ENCODE results near the gene CCM2L.

The CCM2L gene

DNA sequence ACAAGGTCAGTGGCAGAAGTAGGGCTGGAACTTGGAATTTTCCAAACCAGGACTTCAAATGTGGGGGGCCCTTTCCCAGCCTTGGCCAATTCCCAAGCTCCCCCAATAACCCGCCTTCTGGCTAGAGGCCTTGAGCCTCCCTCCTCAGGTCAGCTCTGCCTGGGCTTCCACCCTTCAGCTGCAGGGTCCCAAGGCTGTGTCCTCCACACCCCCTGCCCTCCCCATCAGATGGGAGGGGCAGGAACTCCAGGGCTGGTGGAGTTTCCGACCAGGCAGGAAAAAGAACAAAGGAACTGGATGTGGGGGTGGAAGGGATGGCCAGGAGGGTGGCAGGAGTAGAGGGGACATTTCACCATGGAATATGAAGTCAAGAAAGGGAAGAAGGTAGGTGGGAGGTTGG, at the start of gene CCM2L:
CCM2L (plus strand) TSS at position 338 of the 400 bp plus-strand sequence; CDS start at position 355, 17 bp downstream.
- no peak for DNase-seq

DNA sequence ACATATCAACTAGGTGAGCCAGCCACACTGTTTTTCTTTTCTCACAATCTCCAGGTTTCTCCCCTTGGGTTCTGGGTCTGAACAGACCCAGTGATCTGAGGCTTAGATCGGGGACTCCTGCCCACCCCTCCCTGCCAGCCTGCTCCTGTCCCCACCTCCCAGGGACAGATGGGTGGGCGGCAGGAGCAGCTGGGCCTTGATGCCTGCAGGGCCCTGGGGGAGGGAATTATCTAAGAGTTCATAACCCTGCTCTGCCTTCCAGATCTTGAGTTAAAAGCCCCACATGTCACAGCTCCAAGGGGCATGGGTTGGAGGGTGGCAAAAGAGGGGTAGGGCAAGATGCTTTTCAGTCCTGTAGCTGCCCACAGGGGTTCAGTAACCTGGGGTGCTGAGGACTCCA, 47.5 kb upstream of the CCM2L start:
- DNase-seq: peak in 2 of 3 experiments; percentile 47 to 64

DNA sequence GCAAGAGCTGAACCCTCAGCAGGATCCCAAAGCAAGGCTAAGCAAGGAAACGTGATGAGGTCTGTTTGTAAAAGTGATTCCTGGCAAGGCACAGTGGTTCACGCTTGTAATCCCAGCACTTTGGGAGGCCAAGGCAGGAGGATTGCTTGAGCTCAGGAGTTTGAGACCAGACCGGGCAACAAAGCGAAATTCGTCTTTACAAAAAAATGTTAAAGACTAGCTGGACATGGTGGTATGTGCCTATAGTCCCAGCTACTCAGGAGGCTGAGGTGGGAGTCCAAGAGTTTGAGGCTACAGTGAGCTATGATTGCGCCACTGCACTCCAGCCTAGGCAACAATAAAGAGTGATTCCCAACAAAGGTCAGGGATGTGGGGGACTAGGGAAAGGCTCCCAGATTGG, 46.3 kb upstream of the CCM2L start:
- DNase-seq: no peak

DNA sequence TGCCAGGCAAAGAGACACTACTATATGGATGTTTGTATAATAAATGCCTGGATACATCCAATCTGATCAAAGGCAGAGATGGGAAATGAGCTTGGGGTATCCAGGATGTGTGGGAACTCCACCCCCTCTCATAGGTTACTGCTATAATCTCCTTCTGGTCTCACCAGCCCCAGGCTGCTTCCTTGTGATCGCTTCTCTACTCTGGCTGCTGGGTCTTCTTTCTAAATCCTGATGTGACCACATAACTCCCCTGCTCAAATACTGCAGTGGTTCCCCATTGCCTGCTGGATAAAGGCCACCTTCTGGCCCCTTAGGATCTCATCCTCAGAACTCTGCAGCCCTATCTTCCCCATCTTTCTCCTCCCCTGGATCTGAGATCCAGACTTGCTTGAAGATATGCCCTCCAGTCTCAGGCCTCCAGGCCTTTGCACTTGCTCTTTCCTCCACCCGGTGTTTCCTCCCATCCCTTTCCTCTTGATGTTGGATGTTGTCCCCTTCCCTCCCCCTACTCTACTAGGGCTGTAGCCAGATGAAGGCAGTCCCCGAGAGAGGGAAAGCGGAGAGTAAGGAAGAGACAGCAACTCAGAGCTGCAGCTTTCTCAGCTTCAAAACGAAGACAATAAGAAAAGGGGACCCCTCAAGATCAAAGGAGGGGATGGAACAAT, 43.1 kb upstream of the CCM2L start:
- peak in 2 of 3 experiments; percentile 68 to 73 for DNase-seq

DNA sequence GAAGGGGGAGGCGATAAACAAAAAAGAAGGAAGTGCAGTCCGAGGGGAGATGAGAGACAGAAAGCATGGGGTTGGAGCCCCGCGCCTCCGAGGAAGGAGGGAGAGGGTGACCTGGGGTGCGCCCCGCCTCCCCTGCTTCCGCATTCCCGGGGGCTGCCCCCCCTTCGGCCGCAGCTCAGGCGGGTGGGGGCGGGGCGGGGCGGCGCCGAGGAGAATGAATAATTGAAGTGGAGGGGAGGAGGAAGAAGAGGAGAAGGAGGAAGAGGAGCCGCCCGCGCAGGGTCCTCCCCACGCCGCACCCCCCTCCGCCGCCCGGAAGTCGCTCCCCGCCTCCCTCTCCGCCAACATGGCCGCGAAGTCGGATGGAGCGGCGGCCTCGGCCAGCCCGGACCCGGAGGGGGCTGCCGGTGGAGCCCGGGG, 42.4 kb upstream of the CCM2L start, which contains the start of gene XKR7:
XKR7 (plus strand) TSS at position 322 of the 420 bp plus-strand sequence; CDS start at position 347, 25 bp downstream.
- DNase-seq: peak; percentile 58 to 87 (median 78)

DNA sequence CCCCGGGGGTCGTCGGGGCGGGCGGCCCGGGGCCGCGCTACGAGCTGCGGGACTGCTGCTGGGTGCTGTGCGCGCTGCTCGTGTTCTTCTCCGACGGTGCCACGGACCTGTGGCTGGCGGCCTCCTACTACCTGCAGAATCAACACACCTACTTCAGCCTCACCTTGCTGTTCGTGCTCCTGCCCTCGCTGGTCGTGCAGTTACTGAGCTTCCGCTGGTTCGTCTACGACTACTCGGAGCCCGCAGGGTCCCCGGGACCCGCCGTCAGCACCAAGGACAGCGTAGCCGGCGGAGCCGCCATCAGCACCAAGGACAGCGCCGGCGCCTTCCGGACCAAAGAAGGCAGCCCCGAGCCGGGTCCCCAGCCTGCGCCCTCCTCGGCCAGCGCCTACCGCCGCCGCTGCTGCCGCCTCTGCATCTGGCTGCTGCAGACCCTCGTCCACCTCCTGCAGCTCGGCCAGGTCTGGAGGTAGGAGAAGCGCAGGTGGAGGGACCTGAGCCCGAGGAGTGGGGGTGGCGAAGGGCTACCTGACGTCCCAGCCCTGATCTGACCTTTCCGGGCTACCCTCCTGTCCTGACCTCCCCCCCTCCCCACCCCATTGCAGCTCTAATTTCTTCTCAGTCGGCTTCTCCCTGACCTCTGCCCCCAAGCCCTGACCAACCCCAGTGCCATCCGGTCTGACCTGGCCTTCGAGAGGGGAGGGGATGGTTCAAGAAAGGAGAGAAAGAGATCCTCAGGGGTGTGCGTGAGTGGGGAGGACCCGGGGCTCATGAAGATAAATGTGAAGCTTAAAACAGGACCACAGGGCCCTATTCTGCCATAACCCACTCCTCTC, 41.7 kb upstream of the CCM2L start:
- DNase-seq: peak; percentile 13 to 69 (median 61)

DNA sequence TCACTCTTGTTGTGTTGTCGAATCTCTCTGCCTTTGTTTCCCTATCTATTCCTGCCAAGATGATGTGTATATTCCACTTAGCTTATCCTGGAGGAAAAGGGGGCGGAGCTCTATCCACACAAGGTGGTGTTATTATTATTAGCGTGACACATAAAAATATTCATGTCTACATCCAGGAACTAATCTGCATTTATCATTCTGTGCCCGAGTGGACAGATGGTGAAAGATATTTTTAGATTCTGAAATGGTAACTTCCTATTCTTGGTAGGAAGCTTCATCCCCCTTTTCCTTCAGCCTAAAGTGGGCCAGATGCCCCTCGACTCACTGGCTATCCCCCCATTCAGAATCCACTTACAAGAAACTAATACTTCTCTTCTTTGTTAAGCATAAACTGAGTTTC, 40.2 kb upstream of the CCM2L start:
- DNase-seq: no peak

DNA sequence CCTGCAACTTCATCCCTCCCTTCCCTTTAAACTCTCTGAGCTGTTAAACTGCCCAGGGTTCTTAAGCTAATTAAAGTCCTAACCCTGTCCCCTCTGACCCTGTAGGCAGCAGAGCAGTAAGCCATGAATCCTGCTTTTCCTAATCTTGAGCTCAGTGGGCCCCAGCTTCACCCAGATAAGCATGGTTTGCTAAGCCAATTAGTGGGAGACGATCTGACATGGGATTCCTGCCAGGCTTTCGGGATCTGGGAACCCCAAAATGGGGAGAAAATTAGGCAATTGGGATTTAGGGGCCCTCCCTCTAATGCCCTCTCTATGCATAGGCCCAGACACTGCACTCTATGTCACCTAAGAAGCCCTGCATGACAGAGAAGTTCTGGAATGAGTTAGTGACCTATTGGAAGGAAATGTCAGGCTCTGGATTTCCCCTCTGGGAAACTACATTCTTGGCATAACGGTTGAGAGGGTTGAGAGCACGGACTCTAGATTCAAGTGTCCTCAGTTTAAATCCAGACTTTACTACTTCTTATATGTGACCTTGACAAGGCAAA, 37.7 kb upstream of the CCM2L start:
- DNase-seq: no peak

DNA sequence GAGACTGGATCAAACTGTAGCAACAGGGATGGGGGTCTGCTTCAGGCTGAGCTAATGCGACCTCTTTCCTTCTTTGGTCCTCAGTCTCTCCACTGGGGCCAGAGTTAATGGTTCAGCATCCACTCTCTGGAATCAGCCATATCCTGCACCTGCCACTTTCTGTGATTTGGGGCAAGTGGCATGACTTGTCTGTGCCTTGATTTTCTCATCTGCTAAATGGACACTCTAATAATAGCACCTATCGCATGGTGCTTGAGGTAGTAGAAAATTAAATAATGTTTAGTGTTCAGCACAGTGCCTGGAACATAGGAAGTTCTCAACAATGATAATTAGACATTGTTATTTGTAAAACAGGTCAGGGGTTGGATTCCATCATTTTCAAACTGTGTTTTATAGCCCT, 35.9 kb upstream of the CCM2L start:
- no peak for DNase-seq

DNA sequence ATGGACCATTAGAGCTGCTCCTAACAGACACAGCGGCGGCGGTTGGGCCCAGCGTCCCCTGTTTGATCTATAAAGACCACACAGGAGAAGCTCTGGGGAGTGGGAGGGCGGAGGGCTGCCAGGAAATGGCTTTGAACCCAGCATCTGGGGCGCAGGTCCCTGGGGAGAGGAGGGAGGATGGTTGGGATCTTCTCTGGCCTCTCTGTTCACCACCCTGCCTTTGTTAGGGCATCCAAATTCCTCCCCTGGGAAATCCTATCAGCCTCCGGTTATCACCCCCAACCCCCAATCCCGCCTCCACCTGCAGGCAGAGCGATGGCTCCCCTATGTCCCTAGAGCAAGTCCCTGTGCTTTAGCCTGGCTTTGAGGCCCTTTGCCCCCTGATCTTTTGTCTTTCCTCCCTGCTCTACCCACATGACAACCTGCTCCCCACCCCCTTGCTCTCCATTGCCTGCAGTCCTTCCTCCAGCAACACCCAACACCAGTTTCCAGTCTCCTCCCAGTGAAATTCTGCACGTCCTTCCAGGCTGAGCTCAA, 35.2 kb upstream of the CCM2L start:
- DNase-seq: no peak

DNA sequence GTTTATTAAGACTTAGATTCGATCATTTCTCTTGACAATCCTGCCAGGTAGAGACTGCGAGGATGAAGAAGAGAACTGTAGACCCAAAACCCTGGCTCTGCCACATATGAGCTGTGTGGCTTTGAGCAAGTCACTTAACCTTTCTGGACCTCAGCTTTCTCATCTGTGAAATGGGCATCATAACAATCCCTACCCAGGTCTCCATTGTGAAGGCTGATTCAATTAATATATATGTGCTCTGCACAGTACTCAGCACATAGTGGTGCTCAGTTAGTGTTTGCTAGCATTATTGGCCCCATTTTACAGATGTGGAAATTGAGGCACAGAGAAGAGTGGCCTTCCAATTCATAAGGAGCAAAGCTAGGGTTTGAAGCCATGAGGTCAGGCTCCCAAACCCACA, 34.4 kb upstream of the CCM2L start:
- DNase-seq: no peak

DNA sequence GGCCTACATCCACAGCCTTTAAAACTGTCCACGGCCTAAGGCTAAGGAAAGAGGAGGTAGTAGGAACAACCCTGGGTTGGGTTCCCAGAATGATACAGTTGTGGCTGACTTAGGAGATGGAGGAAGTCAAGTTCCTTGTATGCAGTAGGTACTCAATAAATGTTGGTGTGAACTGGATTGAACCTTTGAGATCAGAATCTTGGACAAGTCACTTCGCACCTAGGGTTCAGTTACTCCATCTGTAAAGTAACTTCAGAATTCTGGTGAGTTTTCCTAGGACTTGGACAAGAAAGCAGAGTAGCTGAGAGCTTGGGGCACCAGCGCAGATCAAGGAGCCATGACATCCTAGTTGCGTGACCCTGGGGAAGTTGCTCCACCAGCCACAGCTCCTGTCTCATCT, 33.2 kb upstream of the CCM2L start:
- no peak for DNase-seq

DNA sequence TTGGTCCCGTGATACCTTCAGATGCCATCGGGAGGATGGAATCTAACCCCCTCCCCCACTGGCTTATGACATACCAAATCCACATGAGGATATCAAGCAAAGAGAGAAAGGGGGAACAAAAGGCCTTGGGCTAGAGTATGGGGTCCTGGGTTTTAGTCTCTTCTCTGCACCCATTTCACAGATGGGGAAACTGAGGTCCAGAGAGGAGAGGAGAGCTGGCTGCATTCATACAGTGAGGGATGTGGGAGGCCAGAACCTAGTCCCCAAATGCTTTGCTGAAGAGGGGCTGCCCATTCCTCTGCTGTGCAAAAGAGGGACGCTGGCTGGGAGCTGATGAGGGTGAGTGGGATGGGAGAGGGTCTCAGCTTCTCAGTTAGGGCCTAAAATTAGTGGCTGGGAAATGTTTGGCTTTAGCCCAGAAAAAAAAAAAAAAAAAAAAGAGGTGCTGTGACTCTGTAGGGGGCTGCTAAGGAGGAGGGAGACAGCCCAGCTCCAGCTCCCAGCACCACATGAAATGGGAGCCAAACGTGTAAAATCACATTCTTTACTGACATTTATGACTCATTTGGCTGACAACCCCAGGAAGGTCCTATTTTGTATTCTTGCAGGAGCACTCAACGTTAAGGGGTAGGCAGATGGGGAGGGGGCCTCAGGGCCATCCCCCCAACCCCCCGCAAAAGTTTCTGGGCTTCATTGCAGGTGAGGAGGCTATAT, 30.4 kb upstream of the CCM2L start:
- DNase-seq: no peak

DNA sequence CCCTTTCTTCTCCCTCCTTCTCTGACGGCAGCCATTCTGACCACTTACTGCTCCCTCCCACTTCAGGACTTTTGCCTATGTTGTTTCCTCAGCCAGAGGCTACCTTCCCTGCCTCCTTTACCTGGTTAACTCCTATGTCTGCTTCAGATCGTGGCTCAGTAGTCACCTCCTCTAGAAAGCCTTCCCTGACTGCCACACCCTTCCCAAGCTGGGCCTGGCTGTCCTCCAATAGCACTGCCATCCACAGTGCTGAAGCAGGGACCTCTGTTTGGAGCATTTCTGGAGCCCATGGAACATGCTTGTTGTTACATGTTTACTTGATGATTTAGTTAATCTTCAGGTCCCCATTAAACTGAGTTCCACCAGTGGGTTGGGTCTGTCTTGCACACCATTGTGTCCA, 28.5 kb upstream of the CCM2L start:
- DNase-seq: no peak

DNA sequence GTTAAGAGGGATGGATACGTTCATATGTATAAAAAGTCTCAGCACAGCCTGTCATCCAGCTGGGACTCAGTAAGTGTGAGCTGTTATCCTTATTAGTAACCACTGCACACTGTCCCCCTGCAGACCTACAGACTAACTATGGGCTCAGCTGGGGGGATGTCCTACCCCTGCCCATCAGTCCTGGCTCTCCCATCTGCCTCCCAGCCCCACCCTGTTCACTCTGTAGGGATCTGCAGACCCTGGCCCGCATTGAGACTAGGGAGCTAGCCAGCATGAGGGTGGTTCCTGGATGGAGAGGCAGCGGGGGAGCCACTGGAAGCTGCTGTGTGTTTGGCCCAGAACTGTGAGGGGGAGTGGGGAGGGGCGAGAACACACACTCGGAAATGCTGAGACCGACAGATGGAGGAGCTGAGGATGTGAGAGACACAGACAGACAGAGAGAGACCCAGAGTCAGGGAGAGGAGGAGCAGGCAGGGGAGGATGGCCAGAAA, 25.2 kb upstream of the CCM2L start:
- no peak for DNase-seq

DNA sequence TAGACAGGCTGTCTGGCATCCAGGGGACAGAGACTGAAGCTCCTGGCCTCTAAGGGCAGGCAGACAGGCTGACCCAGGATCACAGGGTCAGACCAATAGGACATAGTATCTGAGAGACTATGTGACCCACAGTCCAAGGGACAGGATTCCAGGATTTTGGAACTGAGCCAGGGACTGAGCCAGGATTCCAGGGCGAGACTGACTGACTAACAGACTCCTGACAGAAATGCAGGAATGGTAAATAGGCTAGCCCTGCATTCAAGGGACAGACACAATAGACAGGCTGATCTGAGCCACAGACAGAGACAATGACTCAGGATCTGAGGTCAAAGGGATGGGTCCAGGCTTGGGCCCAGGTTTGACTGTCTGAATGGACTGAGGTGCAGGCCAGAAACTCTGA, 22.5 kb upstream of the CCM2L start:
- no peak for DNase-seq

DNA sequence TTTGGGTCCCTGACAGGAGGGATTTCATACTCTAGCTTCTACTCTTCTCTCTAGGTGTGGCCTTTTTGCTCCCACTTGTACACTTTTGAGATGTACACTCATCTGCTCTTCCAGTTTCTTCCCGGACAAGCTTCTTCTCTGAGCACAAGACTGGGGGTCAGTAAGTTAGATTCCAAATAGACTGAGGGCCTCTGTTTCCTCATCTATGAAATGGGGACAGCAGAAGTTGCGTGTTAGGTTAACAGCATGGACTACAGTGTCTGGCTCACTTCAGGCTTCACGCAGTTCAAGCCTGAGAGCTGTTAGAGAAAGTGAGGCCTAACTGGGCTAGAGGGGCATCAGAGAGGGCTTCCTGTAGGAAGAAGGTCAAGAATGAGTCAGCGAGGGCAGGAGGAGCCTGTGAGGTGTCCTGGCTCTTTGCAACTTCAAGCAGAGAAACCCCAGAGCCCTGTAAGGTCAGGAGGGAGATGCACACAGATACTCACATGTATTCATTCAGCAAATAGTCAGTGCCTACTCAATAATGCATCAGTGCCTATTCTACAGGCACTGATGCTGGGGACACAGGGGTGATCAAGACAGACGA, 21.7 kb upstream of the CCM2L start:
- no peak for DNase-seq

DNA sequence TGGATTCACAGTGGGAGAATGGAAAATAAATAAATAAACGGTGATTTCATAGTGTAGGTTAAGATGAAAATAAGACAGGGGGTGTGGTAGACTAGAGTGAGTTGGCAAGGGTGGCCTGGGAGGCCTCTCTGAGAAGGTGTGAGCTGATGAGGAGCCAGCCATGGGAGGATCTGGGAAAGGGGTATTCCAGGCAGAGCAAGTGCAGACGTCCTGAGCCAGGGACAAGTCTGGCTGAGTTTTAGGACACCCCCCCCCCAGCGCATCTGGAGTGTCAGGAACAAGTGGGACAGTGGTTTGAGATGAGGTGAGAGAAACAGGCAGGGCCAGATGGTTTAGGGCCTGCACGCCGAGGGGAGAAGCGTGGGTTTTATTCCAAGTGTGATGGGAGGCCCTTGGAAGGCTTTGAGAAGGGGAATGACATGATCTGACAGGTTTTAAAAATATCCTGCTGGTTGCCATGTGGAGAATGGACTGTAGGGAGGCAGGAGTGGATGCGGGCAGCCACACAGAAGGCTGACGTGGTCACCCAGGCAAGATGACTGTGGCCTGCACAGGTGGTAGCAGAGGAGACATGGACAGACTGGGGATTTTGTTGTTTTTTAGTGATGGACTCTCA, 21.1 kb upstream of the CCM2L start:
- no peak for DNase-seq

DNA sequence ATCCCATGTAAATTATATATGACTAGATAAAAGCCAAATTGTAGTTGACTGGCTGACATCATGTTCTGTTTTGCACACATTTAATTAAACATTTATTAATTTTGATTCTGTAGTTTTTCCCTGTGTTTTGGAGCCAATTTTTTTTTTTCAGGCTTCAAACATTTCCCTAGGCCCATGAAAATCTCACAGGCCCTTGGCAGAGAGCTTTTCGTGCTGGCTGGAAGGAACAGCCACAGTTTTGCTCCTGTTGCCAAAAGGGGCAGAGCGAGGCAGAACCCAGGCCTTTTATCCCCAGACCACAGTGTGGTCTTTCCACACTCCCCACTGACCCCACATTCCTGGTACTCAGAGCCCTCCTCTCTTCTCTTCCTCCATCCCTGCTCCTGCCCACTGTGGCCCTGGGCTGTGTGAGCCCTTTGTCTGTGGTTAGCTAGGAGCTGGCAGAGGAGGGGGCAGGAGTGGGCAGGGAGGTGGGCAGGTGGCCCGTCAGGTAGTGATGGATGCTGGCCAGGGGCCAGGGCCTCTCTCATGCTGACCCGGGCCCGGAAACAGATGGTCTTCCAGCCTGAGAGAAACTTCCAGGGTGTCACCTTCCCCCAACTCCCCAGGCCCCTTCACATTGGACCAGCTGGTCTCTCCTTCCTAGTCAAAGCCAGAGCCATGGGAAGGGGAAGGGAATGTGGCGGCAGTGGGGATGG, 19.4 kb upstream of the CCM2L start:
- DNase-seq: peak in 1 of 3 experiments; percentile 28

DNA sequence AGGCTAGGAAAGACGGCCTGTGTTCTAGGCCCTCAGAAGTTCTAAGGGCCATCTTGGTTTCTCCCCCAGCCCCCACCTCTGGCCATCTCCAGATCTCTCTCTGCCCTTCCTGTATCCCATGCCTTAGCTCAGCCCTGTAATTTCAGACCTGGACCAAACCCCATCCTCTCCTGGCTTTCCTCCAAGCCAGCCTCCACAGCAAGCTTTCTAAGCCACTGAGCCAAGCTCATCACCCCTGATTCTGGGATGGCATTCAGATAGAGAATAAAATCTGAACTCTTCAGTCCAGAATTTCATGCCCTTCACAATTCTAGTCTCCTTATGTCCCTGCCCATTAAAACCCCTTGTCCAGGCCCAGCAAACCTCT, 18.9 kb upstream of the CCM2L start:
- DNase-seq: no peak

DNA sequence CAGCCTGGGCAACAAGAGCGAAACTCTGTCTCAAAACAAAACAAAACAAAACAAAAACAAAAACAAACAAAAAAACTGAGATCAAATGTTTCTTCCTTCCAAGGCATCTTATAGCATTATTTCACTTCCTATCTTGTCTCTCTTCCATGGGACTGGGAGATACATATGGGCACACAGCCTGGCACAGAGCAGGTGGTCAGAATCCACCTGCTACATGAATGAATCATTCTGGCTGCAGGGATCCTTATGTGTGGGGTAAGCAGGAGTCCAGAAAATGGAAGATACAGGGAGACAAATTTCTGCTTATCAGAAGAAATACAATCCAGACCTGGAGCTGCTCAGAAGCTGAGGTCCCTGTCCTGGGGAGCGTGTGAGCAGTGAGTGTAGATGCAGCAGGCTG, 18.2 kb upstream of the CCM2L start:
- no peak for DNase-seq

Measured in NCI-H1417 (cell line).